GM13976 (cell line): Measurements from ENCODE around the gene FRYL.
"Not testable (repeated sequence)": the region's sequence is repeated elsewhere in the genome, so short reads cannot be mapped to it uniquely, and the experiment has no call there.

Source experiments
- DNase-seq: peaks from one replicate; pipeline ENCODE4 v3.0.0; 2012; ENCODE audit warnings: low spot score
- CTCF ChIP-seq: IDR thresholded peaks from 2 replicates; pipeline ENCODE4 v1.5.1; 2012; ENCODE audit warnings: borderline replicate concordance, mild to moderate bottlenecking; ENCODE audit not compliant: insufficient read depth; ENCODE audit errors: extremely low read depth, missing control alignments, control extremely low read depth
- in situ Hi-C: fragments of 300-500 bp; cut with MboI; formaldehyde crosslinking; loops from one replicate; pipeline ENCODE4 v1.12.0; 2022; ENCODE audit warnings: low sequenced_read_pairs, mixed read lengths, inconsistent platforms; ENCODE audit not compliant: unreplicated experiment

The FRYL gene

GRCh38 chr4:48727666-48728459 is 52.2 kb downstream of the FRYL start:
- in situ Hi-C loops: no loop called here
- DNase-seq: no peak
- TF ChIP-seq CTCF: no peak

GRCh38 chr4:48725414-48725813 is 54.7 kb downstream of the FRYL start:
- TF ChIP-seq CTCF: no peak
- no peak for DNase-seq
- in situ Hi-C loops: no loop called here

- no peak for DNase-seq
- no peak for TF ChIP-seq CTCF
- in situ Hi-C loops: no loop called here
These were observed 57.3 kb downstream of the FRYL start for GRCh38 chr4:48722509-48723446.

- no peak for TF ChIP-seq CTCF
- no peak for DNase-seq
- in situ Hi-C loops: no loop called here
These were observed 59.6 kb downstream of the FRYL start for GRCh38 chr4:48720459-48720858.

- no peak for DNase-seq
- TF ChIP-seq CTCF: no peak
- in situ Hi-C loops: no loop called here
These were observed 61.1 kb downstream of the FRYL start for GRCh38 chr4:48718818-48719465.

- in situ Hi-C loops: not testable (repeated sequence)
These were observed 63.8 kb downstream of the FRYL start for GRCh38 chr4:48716285-48716684.

More at GRCh38 chr4:48716285-48716684, 63.8 kb downstream of the FRYL start:
- DNase-seq: not testable (repeated sequence)
